GM18508 (cell line): ENCODE data around the gene DUSP15.

Source experiments
- ATAC-seq: cut with Tn5 transposase; IDR thresholded peaks from one replicate; pipeline ENCODE4 v1.9.1; 2021; ENCODE audit warnings: moderate number of reproducible peaks; ENCODE audit not compliant: insufficient read depth, unreplicated experiment

Gene DUSP15

DNA sequence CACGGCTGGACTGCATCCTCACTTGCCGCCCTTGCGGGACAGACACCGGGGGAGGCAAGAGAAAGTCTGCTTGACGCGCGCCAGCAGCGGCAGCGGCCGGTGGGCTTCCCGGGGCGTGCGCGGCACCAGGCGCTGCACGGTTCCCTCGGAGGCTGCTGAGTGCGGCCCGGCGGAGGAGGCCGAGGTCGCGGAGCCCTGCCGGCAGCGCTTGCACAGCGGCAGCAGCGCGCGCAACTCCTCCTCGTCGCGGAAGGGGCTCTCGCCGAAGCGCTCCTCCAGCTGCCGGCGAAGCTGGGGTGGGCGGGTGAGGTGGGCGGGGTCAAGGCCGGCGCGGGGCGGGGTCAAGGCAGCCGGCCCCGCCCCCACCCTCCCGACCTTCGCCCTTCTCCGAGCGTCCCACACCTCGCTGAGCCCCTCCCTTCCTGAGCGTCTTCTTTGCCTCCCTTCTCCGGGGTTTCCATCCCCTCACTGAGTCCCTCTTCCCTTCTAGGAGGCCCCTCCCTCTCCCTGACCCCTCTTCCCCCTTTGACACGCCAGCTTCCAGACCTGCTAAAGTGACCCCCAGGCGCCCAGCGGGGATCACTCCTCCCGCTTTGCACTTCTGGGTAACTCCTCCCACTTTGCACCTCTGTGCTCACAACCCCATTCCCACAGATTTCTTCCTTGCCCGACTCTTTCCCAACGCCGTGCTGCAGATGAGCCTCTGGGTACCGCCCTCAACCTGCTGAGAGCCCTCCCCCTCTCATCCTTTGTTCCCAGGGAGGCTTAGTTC, 8.8 kb downstream of the DUSP15 start:
- no peak for ATAC-seq

GRCh38 chr20:31861135-31861384, 9.3 kb downstream of the DUSP15 start:
- no peak for ATAC-seq

DNA sequence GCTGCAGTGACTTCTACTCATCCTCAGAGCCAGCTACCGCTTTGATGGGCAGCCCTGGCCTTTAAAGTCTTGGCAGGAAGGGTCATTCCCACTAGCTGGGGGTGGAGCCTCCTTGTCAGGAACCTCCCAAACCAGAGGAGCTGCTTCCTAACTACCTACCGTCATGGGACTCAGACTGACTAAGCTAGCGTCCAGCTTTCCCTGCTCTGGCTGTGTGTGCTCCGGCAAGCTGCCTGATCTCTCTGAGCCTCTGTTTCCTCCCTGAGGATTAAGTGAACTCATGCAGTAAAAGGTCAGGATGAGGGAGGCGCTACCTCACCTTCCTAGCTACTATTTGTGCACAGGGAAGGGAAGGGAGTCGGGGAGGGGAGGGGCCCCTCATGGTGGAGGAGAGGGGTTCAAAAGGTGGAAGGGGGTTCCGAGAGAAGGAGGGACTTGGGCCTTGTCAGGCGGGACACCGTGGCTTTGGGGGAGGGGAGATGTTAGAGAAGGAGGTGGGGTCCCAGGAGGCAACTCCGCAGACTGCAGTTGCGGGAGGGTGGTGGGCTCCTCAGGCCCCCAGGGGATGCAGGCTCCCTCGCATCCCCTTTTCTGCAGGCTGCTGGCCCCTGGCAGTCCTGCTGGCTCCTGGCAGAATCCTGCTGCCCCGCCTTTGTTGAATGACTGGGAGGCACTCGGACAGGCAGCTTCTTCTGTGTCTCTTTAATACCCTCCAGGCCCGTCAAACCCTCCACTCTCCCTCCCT, 9.8 kb downstream of the DUSP15 start:
- no peak for ATAC-seq

- no peak for ATAC-seq
Measured at GRCh38 chr20:31859998-31860380, 10.3 kb downstream of the DUSP15 start.

DNA sequence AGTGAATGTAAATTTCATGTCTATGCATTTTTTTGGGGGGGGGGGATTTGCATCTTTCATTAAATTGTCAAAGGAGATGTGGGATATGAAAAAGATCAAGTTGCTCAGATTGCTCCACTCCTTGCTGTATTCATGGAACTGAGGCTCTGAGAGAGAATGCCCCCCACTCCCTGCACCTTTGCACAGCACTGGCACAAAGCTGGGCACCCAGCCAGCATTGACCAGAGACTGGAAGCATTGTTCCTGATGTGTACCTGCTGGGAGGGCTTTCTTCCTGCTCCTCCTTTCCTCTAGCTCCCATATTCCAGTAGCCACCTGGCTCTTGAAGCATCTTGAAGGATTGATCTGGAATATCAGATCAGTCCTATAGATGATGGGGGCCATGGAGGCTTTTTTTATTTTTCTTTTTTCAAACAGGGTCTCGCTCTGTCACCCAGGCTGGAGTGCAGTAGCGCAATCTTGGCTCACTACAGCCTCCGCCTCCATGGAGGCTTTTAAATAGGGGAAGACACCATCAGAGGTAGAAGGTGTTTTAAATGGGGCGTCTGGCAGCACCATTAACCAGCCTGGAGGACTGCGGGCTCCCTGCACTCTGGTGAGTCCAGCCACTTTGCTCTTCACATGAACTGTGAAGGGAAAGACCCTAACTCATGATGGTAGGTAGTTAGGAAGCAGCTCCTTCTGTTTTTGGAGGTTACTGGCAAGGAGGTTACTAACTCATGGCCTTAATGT, 10.9 kb downstream of the DUSP15 start:
- ATAC-seq: no peak

- no peak for ATAC-seq
Measured at GRCh38 chr20:31858760-31859083, 11.6 kb downstream of the DUSP15 start.

GRCh38 chr20:31857861-31858759, 12.2 kb downstream of the DUSP15 start:
- ATAC-seq: no peak

GRCh38 chr20:31856516-31856915, 13.8 kb downstream of the DUSP15 start:
- no peak for ATAC-seq

DNA sequence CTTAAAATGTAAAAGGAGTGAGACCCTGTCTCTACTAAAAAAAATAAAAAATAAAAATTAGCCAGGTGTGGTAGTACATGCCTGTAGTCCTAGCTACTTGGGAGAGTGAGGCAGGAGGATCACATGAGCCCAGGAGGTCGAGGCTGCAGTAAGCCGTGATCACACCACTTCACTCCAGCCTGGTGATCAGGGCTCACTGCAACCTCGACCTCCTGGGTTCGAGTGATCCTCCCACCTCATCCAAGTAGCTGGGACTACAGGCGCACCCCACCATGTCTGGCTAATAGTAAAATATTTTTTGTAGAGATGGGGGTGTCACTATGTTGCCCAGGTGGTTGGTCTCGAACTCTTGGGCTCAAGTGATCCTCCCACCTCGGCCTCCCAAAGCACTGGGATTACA, 16.8 kb downstream of the DUSP15 start:
- no peak for ATAC-seq

- ATAC-seq: no peak
Measured at GRCh38 chr20:31851240-31851955, 18.9 kb downstream of the DUSP15 start.

- no peak for ATAC-seq
Measured at GRCh38 chr20:31849306-31849930, 20.9 kb downstream of the DUSP15 start.

DNA sequence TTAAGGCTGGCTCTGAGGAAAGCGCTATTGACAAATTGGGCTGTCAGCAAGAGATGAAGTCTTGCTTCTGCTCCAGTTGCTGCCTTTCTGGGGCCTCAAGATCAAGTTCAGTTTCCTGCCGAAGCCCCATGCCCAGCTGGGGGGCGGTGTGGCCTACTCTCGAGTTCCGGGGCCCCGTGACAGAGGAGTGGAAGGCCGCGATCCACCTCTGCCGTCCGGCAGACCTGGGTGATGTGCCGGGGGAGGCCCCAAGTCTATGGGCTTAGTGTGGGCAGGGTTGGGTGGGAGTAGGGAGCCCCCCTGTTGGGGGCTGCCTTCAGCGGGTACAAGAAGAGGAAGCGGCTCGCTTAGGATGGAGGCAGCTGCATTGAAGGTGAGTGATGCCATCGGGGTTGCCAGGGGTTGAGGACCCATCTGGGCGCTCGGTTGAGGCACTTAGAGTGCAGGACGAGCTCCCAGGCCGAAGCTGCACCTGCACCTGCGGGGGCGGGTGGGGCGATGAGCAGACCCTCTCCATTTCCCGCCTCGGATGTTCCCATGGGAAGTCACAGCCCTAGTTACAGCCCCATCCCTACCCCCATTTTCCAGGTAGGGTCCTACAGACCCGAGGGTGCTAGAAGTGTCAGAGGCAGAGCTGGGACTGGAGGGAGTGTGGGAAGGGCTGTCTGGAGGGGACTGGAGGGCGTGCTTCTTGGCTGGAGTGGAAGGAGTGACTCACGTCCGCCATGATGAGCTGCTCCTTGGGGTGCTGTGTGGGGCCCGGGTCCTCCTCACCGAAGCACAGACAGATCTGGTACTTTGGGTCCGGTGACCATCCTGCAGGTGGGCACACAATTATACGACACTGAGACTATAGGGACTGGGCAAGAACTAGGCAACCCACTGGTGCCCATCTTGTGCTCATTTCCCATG, 22.0 kb downstream of the DUSP15 start:
- ATAC-seq: no peak

DNA sequence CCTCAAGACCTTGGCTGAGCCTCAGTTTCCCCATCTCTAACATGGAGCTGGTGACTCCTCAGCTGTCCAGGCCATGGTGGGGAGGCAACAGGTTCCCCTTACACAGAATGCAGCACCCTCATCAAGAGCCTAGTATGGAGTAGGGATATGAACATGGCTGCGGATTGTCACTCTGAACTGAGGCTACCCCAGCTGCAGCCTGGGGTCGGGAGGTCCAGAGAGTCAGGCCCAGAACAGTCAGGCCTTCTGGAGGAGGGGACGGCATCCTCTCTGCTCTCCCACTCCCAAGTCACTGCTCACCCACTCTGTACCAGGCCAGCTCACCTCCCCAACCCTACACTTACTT, 23.6 kb downstream of the DUSP15 start:
- no peak for ATAC-seq

DNA sequence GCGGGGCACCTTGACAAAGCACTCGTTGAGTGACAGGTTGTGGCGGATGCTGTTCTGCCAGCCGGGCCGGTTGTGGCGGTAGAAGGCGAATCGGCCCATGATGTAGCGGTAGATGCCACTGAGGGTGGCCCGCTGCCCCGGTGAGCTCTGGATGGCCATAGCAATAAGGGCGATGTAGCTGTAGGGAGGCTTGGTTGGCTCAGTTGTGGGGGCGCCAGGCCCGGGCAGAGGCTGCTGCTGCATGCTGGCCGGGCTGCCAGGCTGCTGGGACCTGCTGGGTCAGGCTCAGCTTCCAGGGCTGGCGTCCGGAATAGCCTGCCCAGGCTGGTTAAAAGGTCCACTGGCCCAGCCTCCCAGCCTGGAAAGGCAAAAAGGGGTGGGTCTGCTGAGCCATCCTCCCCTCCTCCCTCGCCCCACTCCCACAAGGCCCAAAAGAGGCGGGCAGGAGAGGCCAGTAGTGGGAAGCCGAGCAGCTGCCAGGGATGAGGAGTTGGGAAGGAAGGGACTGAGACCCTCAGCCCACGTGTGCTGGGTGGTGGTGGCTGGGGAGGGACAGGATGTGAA, 24.9 kb downstream of the DUSP15 start, which contains the start of gene FOXS1:
Gene FOXS1, minus strand, starts transcription at position 305 of the 564 bp plus-strand sequence. Its CDS starts 62 bp downstream, at position 243.
- no peak for ATAC-seq

- no peak for ATAC-seq
Measured at GRCh38 chr20:31844737-31845299, 25.5 kb downstream of the DUSP15 start.

DNA sequence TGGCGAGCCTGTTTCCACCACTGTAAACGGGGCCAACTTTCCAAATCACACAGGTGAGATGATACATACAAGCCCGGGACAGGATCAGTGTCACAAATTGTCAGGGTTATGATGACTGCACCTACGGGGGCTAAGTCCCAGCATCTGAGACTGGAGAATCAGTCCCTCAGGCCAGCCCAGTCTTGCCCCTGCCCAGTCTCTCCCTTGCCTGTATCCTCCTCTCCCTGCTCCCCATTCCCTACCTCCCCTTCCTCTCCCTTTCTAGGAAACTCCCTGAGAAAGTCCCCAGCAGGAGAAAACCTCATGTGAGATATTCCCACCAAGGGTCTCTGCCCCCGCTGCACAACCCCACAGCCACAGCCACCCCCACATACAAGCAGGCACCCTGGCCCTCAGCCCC, 26.4 kb downstream of the DUSP15 start:
- no peak for ATAC-seq

DNA sequence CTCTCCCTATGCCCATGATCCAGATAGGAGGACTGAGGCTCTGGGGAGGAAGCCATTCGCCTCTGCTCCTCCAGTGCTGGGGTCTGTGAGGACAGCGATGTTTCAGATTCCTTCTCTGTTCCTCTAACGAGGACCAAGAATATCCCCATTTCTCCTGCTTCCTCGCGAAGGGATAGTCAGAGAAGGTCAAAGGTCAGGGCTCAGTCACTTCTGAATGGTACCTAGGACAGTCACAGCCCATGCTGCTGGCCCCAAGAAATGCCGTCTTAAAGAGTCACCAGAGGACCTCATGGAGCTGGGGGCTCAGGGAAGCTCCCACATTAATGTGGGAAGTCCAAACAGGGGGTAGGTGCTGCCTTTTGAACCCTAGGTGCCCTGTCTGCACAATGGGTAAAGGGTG, 27.0 kb downstream of the DUSP15 start:
- no peak for ATAC-seq
